NCI-H226 (cell line): ENCODE measurements around the gene DKC1.
"Not testable (repeated sequence)": the region's sequence is repeated elsewhere in the genome, so short reads cannot be mapped to it uniquely, and the experiment has no call there.

Experiments
- DNase-seq: peaks from one replicate; pipeline ENCODE4 v3.0.0-alpha.2; 2015

DKC1 gene

DNA sequence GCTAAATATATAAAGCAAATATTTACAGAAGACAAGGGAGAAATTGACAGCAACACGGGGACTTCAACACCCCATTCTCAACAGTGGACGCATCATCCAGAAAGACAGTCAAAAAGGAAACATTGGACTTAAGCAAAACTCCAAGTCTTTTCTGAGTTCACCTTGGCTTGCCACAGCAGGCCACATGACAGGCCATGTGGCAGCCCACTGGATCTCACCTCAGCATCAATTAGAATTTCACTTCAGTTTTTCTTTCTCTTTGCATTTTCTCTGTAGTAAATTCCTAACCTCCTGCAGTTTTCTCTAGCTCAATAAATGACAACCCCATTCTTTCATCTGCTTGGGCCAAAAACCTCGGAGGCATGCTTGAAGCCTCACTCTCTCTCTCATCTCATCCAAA lies 59.4 kb downstream of the DKC1 start:
- DNase-seq, result no peak

DNA sequence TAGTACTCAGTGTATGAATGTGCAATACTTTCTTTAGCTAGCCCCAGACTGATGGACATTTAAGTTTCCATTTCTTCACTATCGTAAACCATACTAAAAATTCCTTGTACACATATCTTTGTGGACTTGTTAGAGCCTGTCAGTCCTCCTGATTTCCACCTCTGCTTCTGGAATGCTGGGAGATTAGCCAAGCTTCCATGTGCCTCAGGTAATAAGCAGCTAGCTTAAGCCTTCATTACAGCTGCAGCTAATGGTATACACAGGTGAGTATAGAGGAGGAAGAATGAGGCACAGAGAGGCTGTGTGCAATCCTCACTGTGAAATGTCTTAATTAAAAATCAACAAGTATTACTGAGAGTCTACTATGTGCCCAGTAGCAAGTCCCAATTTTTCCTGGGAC lies 62.0 kb downstream of the DKC1 start:
- DNase-seq, result no peak

DNA sequence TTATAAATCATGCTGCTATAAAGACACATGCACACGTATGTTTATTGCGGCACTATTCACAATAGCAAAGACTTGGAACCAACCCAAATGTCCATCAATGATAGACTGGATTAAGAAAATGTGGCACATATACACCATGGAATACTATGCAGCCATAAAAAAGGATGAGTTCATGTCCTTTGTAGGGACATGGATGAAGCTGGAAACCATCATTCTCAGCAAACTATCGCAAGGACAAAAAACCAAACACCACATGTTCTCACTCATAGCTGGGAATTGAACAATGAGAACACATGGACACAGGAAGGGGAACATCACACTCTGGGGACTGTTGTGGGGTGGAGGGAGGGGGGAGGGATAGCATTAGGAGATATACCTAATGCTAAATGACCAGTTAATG lies 62.9 kb downstream of the DKC1 start:
- DNase-seq, result not testable (repeated sequence)
